ENCODE measurements around the gene SYT2.

Gene SYT2

GRCh38 chr1:202590126-202590525 is 120.1 kb downstream of the SYT2 start:
- Histone ChIP-seq H3K4me2 (ENCODE audit: low read length) (no peak overlapping the region), H4K20me1 (ENCODE audit: control insufficient read depth, insufficient read depth, low read depth, low read length) (no peaks in the 10 kb centered on the region; the same call in 1 of the 2 replicates), H3K9me2 (replicated peaks; ENCODE audit: control insufficient read depth, low read length) (no peaks in the 10 kb centered on the region), H3K9me3 (ENCODE audit: control insufficient read depth, insufficient read depth, low read length) (no peaks in the 10 kb centered on the region), H3K79me2 (ENCODE audit: control insufficient read depth, low read length) (no peaks in the 10 kb centered on the region), H3K27ac (ENCODE audit: low read depth, low read length) (no peak overlapping the region), H3F3A (ENCODE audit: control insufficient read depth, insufficient read depth) (no peaks in the 10 kb centered on the region), H3K36me3 (ENCODE audit: control insufficient read depth, low read length) (no peaks in the 10 kb centered on the region), H3K4me3 (ENCODE audit: low read length) (no peak overlapping the region), H3K4me1 (ENCODE audit: control insufficient read depth, low read length) (peaks cover 20% of the 10 kb centered on the region), H3K27me3 (ENCODE audit: control insufficient read depth, low read length) (peaks cover 3% of the 10 kb centered on the region)
- TF ChIP-seq EZH2phosphoT487 (IDR thresholded peaks at IDR 0.05; ENCODE audit: borderline replicate concordance, low read length): no peak
- TF ChIP-seq, protein P1, sequence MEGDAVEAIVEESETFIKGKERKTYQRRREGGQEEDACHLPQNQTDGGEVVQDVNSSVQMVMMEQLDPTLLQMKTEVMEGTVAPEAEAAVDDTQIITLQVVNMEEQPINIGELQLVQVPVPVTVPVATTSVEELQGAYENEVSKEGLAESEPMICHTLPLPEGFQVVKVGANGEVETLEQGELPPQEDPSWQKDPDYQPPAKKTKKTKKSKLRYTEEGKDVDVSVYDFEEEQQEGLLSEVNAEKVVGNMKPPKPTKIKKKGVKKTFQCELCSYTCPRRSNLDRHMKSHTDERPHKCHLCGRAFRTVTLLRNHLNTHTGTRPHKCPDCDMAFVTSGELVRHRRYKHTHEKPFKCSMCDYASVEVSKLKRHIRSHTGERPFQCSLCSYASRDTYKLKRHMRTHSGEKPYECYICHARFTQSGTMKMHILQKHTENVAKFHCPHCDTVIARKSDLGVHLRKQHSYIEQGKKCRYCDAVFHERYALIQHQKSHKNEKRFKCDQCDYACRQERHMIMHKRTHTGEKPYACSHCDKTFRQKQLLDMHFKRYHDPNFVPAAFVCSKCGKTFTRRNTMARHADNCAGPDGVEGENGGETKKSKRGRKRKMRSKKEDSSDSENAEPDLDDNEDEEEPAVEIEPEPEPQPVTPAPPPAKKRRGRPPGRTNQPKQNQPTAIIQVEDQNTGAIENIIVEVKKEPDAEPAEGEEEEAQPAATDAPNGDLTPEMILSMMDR (IDR thresholded peaks at IDR 0.05; ENCODE audit: low read depth, low read length, poor library complexity, severe bottlenecking): no peak

DNA sequence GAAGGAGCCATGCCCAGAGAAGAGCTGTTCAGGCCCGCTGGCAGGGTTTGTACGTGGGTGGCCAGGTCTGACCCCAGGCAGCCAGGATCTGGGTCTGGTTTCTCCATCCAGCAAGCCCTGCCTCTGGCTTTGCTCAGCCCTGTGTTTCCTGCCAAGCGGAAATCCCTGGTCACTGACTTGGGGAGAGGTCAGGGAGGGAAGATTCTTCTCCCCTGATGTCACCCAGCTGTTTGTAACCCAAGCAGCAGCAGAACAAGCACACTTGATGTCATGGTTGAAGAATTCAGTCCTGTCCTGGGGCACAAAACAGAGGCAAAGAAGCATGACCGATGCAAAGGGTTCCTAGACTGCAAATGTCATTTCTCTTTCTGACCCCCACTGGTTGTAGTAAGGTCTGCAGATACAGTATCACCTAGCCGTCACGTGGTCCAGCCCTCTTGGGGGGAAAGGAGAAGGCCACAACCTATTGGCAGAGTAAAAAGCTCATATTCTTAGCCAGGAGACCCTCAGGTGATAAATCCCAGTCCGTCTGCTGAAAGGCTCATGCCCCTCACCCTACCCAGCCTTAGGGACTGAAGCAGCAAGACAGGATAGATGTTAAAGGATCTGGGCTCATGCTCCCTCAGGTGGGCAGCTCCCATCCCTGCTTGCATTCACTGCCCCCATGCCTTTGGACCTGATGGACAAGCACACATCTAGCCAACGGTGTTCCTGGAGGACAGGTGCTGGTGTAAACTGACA is 120.9 kb downstream of the SYT2 start:
- Histone ChIP-seq H3K9me2 (replicated peaks; ENCODE audit: control insufficient read depth, low read length) (no peaks in the 10 kb centered on the region), H3K4me2 (ENCODE audit: low read length) (no peak overlapping the region), H3K79me2 (ENCODE audit: control insufficient read depth, low read length) (no peaks in the 10 kb centered on the region), H3F3A (ENCODE audit: control insufficient read depth, insufficient read depth) (no peaks in the 10 kb centered on the region), H3K27ac (ENCODE audit: low read depth, low read length) (no peak overlapping the region), H3K4me3 (ENCODE audit: low read length) (no peak overlapping the region), H3K36me3 (ENCODE audit: control insufficient read depth, low read length) (no peaks in the 10 kb centered on the region), H4K20me1 (ENCODE audit: control insufficient read depth, insufficient read depth, low read depth, low read length) (no peaks in the 10 kb centered on the region; the same call in 1 of the 2 replicates), H3K9me3 (ENCODE audit: control insufficient read depth, insufficient read depth, low read length) (no peaks in the 10 kb centered on the region), H3K4me1 (ENCODE audit: control insufficient read depth, low read length) (peaks cover 20% of the 10 kb centered on the region), H3K27me3 (ENCODE audit: control insufficient read depth, low read length) (peaks cover 3% of the 10 kb centered on the region; the same call in 1 of the 2 replicates)
- TF ChIP-seq, protein P1 (IDR thresholded peaks at IDR 0.05; ENCODE audit: low read depth, low read length, poor library complexity, severe bottlenecking): no peak
- no peak for TF ChIP-seq EZH2phosphoT487 (IDR thresholded peaks at IDR 0.05; ENCODE audit: borderline replicate concordance, low read length)

DNA sequence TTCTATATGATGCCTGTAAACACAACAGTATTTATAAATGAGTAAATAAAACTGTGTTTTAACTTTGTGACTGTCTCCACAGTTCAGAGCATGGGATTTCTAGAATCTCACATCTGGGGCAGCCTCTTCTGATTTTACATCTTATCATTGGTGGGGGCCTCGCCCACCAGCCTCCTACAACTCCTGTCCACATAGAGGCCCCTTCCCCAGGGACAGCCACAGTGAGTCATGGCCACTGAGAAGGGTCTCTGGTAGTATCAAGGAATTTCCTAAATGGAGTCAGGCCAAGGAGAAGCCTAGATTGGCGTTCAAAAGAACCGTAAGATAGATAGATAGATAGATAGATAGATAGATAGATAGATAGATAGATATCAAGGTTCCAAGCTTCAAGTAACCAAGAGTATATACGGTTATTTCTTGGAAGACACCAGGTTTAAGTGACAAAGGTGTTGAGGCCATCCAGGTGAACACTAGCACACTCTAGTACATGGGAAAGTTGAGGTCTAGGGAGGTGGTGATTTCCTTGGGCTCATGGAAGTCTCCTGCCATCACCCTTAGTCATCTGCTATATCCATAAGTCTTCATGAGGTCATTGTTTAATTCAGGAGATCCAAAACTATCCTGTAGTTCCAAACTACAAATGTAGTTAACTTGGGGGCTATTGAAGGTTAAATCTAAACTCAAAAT is 121.6 kb downstream of the SYT2 start:
- Histone ChIP-seq H3K36me3 (ENCODE audit: control insufficient read depth, low read length) (no peaks in the 10 kb centered on the region), H3K4me1 (ENCODE audit: control insufficient read depth, low read length) (peaks cover 20% of the 10 kb centered on the region), H3K4me3 (ENCODE audit: low read length) (no peak overlapping the region), H3K9me3 (ENCODE audit: control insufficient read depth, insufficient read depth, low read length) (no peaks in the 10 kb centered on the region), H3K9me2 (replicated peaks; ENCODE audit: control insufficient read depth, low read length) (no peaks in the 10 kb centered on the region), H3K79me2 (ENCODE audit: control insufficient read depth, low read length) (no peaks in the 10 kb centered on the region), H3K4me2 (ENCODE audit: low read length) (no peak overlapping the region), H3K27me3 (ENCODE audit: control insufficient read depth, low read length) (peaks cover 3% of the 10 kb centered on the region; the same call in 1 of the 2 replicates), H3K27ac (ENCODE audit: low read depth, low read length) (no peak overlapping the region), H4K20me1 (ENCODE audit: control insufficient read depth, insufficient read depth, low read depth, low read length) (no peaks in the 10 kb centered on the region; the same call in 1 of the 2 replicates), H3F3A (ENCODE audit: control insufficient read depth, insufficient read depth) (no peaks in the 10 kb centered on the region)
- TF ChIP-seq, protein P1 (IDR thresholded peaks at IDR 0.05; ENCODE audit: low read depth, low read length, poor library complexity, severe bottlenecking): no peak
- no peak for TF ChIP-seq EZH2phosphoT487 (IDR thresholded peaks at IDR 0.05; ENCODE audit: borderline replicate concordance, low read length)

Data from DOHH2 (cell line).